GM19395 (cell line): Measurements from ENCODE around the gene AP4E1.
"Not testable (repeated sequence)": the region's sequence is repeated elsewhere in the genome, so short reads cannot be mapped to it uniquely, and the experiment has no call there.

ENCODE experiments used
- ATAC-seq: cut with Tn5 transposase; IDR thresholded peaks from one replicate; pipeline ENCODE4 v1.9.1; 2021; ENCODE audit warnings: mild to moderate bottlenecking, moderate library complexity; ENCODE audit not compliant: unreplicated experiment

Gene AP4E1

GRCh38 chr15:51016615-51017014, 108.1 kb downstream of the AP4E1 start:
- no peak for ATAC-seq

GRCh38 chr15:51022206-51022605, 113.7 kb downstream of the AP4E1 start:
- ATAC-seq: no peak

- ATAC-seq: no peak
Measured at GRCh38 chr15:51023499-51023898, 115.0 kb downstream of the AP4E1 start.

GRCh38 chr15:51024735-51025453, 116.4 kb downstream of the AP4E1 start:
- ATAC-seq: no peak

- no peak for ATAC-seq
Measured at GRCh38 chr15:51025454-51025846, 117.0 kb downstream of the AP4E1 start.

- ATAC-seq: no peak
Measured at GRCh38 chr15:51030649-51031316, 122.3 kb downstream of the AP4E1 start.

GRCh38 chr15:51037474-51037873, 129.0 kb downstream of the AP4E1 start:
- ATAC-seq: not testable (repeated sequence)

- ATAC-seq: no peak
Measured at GRCh38 chr15:51038162-51038973, 129.9 kb downstream of the AP4E1 start.

GRCh38 chr15:51038974-51039319, 130.5 kb downstream of the AP4E1 start:
- ATAC-seq: no peak

GRCh38 chr15:51044037-51044727, 135.7 kb downstream of the AP4E1 start:
- ATAC-seq: no peak

- no peak for ATAC-seq
Measured at GRCh38 chr15:51046016-51046415, 137.5 kb downstream of the AP4E1 start.

- no peak for ATAC-seq
Measured at GRCh38 chr15:51046799-51047449, 138.4 kb downstream of the AP4E1 start.

- ATAC-seq: no peak
Measured at GRCh38 chr15:51048308-51048707, 139.8 kb downstream of the AP4E1 start.

GRCh38 chr15:51049081-51049480, 140.6 kb downstream of the AP4E1 start:
- ATAC-seq: no peak

GRCh38 chr15:51051776-51052175, 143.3 kb downstream of the AP4E1 start:
- no peak for ATAC-seq

GRCh38 chr15:51053571-51053970, 145.1 kb downstream of the AP4E1 start:
- ATAC-seq: no peak

- no peak for ATAC-seq
Measured at GRCh38 chr15:51054535-51054934, 146.1 kb downstream of the AP4E1 start.
